GM21360 (cell line): ENCODE measurements around the gene IRGQ.
A peak's percentile ranks its signal among the peaks of the same experiment; 100 is the strongest.
"Not testable (repeated sequence)": the region's sequence is repeated elsewhere in the genome, so short reads cannot be mapped to it uniquely, and the experiment has no call there.

Experiments used
- ATAC-seq: cut with Tn5 transposase; IDR thresholded peaks from one replicate; pipeline ENCODE4 v1.9.1; 2021; ENCODE audit warnings: mild to moderate bottlenecking, moderate library complexity; ENCODE audit not compliant: unreplicated experiment

Gene IRGQ

DNA sequence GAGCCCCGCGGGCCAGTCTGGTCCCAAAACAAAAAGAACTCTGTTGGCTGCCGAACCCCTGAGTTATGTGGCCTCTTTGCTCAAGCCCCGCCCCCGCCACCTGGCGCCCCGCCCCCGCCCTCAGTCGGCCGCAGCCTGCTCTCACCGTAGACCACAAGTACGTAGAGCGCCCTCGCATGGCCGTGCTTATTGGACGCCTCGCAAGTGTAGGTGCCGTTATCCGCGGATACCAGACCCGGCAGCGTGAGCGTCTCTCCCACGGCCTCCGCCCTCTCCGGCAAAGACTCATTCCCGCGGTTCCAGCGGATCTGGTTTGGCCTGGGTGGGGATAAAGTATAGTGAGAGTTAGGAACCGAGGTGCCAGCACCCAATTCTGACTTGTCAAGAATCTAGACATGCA lies 29.0 kb upstream of the IRGQ start:
- ATAC-seq: no peak

DNA sequence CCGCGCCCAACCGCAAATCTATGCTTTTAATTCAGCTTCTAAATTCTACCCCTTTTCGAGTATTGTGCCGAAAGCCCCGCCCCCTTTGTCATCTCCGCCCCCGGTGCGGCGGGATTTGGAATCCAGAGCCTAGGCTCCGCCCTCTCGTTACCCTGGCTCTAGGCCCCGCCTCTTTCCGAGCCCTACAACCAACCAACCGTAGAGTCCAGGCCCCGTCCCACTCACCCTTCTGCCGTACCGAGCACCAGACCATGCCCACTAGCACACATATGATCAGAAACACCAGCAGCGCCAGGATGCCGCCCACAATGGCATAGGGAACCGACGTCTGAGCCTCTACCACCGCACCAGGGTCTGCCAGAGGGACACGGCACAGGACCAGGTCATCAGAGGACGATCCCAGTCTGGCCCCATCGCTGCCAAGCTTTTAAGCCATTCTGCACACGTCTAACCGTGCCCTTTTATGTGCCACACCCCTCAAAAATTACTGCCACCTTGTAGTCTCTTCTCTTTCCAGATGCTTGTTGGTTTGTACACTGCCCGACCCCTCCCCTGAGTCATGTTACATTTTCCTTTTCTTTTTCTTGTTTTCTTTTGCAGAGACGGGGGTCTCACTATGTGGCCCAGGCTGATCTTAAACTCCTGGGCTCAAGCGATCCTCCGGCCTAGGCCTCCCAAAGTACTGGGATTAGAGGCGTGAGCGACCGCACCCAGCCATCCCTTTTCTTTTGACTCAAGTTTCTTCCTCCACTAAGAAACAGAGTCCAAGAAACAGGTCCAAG lies 28.1 kb upstream of the IRGQ start:
- no peak for ATAC-seq

DNA sequence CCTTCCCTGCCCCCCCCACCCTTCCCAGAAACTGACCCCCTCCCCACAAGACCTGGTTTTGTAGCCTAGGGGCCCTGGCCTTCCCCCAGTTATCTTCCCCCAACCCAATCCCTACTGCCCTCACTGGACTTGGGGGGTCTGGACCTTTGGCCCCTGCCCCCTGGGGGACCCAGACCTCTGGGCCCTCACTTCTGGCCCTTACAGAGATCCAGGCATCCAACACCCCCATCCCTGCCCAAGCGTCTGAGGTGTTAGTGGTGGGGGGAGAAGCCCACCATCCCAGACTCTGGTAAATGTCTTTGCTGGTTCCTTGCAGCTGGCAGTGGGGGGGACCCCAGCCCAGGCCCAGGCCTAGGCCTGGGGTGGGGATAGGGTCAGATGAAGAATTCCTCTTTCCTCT lies 27.0 kb upstream of the IRGQ start:
- no peak for ATAC-seq

DNA sequence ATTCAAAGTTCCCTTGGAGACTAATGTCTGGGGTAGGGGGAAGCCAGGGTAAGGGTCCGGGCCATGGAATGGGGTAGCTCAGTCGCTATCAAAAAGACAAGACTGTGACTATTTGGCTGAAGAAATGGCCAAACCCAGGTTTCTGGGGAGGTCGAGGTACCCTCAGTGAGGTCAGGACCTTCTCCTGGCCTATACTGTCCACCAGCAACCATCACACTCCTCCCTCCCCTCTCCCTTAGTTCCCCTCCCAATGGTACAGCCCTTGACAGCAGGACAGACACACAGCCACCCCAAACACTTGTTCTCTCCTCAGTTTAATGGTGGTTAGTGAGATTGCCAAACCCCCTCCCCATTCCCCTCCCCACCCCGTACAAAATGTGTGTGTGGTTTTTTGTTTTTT lies 26.1 kb upstream of the IRGQ start:
- no peak for ATAC-seq

DNA sequence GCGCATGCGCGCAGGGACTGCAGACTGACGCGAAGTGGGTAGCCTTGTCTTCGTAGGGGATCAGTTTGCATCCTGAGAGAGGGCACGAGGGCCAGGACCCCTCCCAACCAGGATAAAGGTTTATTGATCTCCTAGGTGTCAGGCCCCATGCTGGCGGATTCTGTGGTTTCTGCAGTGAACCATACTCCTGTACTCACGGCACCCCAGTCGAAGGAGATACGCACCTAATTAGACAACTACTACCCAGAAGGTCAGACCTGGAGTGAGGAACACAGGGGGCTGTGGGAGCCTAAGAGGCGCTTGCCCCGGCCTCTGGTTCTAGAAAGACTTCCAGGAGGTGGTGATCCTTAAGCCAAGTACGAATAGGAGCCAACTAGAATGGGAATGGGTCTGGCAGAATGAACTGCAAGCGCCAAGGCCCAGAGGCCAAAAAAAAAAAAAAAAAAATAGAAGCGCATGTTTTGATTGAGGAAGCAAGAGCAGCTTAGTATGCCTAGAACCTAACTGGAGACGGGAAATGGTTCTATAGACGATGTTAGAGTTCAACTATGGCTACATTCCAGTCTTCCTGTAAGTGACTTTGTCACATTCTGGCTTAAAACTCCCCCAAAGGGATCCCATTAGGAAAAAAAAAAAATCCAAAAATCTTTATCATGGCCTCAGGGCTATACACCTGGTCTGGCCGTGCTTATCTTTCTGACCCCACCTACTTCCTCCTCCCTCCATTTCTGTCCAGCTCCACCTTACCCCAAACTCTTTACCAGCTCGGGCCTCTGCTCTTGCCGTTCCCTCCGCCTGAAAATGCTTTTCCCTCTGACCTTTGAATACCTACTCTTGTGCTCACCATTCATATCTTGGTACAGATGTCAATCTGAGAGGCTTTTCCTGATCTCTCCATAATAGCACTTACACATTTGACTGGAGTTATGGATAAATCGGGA lies 24.4 kb upstream of the IRGQ start:
- no peak for ATAC-seq

DNA sequence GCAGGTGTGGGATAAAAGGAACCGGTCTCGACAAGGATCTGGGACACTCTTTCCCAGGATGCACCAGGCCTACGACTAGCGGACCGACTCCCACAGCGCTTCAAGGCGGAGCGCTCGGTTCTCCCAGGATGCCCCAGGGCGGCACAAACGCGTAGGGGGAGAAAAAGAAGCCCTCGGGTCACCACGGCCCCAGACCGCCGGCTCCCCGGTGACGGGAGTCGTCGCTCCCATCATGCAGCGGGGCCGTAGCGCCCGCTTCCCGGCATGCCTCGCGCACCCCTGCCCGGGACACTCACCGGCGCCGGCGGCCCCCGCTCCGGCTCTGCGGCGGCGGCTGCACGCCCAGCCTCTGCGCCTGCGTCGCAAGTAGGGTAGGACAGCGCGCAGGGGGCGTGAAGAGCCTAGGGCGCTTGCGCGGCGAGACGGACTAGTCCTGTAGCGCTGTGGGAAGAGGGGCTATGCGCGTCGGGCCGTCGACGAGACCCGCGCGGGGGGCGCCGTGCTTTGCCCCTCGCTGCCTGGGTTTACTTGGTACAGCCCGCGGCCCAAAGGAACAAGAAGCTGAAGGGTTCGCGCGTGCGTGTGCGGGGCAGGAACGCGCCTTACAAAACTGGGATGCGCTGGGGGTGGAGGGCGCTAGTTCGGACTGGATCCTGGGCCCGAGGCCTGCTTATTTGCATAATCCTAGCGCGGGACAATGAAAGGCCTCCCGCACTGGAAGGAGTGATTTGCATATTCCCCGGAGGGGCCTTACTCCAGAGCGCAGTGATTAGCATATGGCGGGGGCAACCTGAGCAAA lies 23.5 kb upstream of the IRGQ start, which contains the start of gene ZNF428:
Gene ZNF428 (minus strand): TSS at position 368 of the 799 bp plus-strand sequence. CDS start 5,325 bp downstream, outside the sequence.
- ATAC-seq: peak; percentile 67

DNA sequence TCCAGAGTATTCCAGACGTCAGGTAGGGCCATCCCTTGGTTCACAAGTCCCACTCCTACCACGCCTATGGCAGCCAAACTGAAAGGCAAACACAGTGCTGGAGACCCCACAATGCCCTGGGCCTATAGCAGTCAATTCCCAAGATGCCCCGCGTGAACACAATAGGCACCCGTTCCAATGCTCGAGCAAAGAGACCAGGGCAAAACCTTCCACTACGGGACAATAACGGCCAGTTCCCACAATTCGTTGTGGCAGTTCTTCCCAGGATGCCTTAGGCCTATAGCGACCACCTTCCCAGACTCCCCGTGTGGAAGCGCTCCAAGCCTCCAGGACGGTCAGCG lies 23.0 kb upstream of the IRGQ start:
- peak; percentile 12 for ATAC-seq

DNA sequence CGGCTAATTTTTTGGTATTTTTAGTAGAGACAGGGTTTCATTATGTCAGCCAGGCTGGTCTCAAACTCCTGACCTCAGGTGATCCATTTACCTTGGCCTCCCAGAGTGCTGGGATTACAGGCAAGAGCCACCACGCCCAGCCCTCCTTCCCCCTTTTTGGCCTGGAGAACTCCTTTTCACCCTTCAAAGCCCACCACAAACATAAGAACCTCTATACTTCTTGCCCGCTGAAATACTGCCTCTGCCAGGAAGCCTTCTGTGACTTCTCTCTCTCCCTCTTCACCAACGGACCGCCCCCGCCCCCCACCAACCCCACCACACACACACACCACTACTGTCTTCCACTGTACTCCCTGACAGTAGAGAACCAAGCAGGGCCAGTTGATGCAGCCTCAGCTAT lies 21.0 kb upstream of the IRGQ start:
- no peak for ATAC-seq

DNA sequence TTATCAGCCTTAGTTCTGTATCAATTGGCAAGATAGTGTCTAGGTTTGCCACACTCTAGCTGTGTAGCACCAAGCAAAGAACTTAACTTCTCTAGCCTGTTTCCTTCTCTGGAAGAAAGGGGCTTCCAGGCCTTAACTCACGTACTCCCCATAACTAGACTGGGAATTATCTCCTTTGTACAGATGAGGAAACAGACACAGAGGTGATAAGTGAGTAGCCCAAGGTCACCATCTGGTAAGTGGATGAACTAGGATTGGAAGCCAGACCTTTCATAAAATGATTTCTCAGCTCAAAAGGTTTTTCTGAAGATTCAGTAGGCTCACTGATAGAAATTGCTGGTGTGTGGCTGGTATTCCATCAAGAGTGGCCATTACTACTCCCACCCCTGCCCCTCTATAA lies 20.4 kb upstream of the IRGQ start:
- no peak for ATAC-seq

DNA sequence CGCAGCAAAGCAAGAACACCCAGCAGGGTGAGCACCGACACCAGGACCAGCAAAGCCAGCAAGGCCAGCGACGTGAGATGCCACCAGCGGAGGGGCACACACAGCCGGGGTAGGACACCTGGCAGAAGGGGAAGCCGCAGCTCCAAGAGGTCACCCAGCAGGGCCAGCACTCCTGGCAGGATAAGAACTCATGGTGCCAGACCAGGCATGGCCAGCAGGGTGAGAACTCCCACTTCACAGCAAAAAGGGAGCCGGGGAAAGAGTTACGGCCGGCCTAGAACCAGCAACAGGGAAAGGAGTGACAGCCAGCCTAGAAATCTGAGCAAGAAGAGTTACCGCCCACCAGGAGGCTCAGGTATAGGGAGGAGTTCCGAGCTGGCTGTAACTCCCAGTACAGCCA lies 16.4 kb upstream of the IRGQ start:
- no peak for ATAC-seq

DNA sequence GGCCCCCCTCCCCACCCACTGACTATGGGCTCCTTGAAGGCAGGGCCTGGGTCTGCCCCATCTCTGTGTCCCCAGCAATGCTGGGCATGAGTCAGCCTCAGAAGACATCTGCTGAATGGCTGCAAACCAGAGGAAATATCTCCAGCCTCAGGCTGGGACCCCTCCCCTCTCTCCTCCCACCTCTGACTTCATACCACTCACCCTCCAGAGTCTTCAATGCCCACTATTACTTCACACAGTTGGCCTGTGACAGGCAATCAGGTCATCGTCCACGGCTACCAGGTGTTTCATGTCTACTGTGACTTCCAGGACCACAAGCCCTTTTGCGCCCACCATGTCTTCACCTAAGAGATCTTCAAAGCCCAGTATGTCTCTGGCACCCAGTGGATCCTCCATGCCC lies 15.9 kb upstream of the IRGQ start, which contains the start of gene SRRM5:
Gene SRRM5 (plus strand): TSS at position 301 of the 400 bp plus-strand sequence. CDS start 34 bp downstream, at position 335.
- ATAC-seq: no peak

DNA sequence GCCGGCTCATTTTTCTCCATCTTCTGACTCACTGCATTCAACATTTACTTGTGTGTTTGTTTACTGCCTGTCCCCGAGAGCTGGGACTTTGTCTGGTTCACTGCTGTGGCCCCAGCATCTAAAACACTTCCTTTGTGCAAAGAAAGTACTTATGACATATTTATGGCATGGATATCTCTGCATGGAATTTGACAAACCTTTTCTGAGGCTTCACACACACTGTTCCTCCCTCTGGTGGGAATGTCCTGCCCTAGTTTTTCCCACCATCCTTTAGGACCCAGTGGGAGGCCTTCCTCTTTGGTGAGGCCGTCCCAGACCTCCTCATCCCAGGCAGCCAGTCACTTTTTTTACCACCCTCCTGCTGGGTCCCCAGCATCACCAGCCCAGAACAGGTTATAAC lies 14.6 kb upstream of the IRGQ start:
- ATAC-seq: no peak

DNA sequence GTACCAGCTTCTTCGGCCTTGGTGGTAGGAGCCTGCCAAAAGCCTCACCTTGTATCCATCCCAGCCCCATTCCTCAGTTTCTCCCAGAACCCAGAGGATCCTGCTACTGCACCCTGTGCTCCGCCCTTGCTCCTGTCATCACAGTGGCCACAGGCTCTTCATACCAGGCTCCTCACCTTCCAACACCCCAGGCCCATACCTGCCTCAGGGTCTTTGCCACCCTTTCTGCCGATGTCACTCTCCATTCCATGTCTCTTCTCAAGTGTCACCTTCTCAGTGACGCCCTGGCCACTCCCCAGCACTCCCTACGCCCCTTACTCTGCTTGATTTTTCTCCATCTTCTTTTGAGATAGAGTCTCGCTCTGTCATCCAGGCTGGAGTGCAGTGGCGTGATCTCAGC lies 13.9 kb upstream of the IRGQ start:
- ATAC-seq: no peak

DNA sequence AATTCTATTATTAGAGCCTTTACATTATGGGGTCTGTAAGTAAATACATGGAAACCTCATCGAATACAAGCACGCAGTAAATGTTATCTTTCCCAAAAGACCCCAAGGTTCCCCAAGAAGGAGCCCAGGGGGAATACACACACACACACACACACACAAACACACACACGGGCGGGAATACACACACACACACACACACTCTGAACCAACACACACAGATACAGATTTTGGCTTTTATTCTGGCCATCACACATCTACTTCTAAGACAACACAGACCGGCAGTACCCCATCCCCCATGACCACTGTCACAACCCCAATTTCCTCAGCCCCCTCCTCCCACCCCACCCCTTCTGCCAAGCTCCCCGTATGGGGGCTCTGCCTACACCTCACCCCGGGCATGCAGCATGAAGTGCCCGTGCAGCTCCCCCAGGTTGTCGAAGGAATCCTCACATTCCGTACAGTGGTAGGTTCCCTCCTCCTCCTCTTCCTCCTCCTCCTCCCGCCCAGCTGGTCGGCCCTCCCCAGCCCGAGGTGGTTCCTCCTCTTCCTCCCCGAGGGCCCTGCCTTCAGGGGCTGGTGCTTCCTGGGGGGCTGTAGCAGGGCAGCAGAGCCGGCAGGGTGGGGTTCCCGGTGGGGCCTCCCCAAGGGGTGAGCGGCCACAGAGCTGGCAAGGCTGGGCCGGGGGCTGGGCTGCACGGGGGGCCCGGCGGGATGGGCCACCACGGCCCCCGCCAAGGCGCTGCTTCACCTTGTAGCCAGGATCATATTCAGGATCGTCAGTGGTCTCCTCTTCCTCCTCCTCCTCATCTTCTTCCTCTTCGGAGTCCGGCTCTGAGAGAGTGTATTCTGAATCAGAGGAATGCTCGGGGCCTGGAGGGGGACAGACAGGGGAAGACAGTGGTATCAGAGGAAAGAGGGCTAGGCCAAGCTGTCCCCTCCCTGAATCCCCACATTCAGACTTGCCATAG lies 11.6 kb upstream of the IRGQ start:
- ATAC-seq: no peak

DNA sequence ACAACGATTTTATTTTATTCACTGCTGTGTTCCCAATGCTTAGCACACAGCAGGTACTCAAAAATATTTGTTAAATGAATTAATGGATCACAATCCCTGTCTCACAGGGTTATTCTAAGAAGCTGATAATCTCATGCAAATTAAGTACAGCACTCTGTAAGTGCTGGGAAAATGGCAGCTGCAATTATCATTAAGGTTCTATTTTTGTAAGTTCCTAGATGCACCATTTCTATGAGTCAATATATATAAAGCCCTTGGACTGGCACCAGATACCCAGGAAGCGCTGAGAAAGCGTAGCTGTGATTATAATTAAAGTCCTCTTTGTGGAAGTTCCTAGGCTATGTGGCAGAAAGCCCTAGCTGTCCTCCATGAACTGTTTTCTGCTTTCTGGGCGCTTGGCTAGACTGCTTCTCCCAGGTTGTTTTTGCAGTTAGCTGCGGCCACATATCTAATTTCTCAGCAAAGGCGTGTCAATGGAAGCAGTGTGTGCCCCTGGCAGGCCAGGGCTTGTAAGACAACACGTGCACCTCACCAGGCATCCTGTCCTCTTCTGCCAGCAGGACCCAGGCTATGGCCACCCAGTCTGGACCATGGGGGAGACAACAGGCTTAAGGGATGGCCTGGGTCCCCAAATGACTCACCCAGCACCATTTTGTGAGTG lies 10.8 kb upstream of the IRGQ start:
- no peak for ATAC-seq

DNA sequence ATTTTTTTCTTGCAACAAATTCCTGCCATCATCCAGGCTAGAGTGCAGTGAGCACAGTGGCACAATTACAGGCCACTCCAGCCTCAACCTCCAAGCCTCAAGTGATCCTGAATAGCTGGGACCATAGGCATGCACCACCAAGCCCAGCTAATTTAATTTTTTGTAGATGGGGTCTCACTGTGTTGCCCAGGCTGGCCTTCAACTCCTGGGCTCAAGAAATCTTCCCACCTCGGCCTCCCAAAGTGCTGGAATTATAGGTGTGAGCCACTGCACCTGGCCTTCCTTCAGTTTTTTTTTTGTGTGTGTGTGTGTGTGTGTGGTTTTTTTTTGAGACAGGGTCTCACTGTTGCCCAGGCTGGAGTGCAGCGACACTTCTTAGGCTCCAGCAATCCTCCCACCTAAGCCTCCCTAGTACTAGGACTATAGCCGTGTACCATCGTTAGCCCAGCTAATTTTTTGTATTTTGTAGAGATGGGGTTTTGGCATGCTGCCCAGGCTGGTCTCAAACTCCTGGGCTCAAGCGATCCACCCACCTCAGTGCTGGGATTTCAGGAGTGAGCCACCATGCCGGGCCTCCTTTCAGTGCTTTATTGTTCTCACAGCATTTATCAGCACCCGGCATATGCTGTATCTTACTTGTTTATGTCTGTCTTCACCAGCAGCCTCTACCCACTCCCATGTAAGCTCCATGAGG lies 10.1 kb upstream of the IRGQ start:
- no peak for ATAC-seq

DNA sequence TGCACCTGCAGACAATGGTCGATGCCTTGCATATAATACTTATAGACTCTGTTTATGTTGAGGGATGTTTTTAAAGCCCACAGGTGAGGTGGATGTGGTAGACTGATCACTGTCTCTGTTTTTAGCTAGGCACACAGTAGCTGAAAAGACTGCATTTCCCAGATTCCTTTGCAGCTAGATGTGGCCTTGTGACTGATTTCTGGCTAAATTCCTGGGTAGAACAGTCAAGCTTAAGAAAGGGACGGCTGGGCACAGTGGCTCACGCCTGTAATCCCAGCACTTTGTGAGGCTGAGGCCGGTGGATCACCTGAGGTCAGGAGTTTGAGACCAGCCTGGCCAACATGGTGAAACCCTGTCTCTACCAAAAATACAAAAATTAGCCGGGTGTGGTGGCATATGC lies 4.4 kb upstream of the IRGQ start:
- ATAC-seq: not testable (repeated sequence)

DNA sequence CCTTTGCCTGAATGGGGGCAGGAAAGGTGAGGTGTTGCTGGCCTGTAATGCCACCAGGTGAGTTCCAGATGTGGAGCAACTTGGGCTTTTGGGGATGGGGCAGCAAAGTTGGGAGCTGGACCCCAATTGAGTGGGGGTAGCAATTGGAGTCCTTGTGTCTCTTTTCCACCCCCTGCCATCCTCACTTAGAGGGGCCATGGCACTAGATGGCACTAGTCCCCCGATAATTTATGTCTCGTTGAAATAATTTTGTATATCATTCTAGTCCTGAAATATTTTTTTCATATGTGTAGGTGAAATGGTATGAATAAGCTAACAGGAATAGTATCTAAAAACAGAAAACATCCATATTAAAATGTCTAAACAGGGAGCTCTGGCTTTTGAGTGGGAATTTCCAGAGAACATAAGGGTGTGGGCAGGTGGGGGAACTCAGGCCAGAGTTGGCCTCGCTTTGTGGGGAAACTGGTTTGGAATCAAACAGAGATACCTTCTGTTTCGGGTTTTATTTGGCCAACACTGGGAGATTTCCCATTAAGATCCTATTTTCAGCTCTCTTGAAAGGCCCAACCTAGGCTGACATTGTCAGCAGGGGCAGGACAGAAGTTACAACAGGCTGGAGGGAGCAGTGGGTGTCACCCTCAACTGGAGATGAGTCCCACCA lies 3.8 kb upstream of the IRGQ start:
- ATAC-seq: no peak
